Measurements from ENCODE around the gene ESYT2.

Gene ESYT2

DNA sequence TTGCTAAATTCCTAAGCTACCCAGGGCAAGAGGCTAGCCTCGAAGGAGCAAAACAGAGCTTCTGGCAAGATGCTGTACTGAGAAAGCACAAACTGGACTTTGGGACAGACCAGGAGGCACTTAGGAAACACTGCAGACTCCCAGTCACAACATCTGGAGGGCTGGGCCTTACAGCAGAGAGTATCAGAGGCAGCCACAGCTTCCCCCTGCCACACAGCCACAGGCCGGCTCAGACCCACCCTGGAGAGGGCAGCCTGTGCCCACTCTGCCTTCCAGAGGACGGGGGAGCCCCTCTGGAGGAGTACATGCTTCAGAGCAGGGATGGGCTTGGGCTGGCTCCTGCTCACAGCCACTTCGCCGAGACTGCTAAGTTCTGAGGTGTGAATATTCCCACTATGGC is 17.4 kb downstream of the ESYT2 start:
- TF ChIP-seq, protein P1, sequence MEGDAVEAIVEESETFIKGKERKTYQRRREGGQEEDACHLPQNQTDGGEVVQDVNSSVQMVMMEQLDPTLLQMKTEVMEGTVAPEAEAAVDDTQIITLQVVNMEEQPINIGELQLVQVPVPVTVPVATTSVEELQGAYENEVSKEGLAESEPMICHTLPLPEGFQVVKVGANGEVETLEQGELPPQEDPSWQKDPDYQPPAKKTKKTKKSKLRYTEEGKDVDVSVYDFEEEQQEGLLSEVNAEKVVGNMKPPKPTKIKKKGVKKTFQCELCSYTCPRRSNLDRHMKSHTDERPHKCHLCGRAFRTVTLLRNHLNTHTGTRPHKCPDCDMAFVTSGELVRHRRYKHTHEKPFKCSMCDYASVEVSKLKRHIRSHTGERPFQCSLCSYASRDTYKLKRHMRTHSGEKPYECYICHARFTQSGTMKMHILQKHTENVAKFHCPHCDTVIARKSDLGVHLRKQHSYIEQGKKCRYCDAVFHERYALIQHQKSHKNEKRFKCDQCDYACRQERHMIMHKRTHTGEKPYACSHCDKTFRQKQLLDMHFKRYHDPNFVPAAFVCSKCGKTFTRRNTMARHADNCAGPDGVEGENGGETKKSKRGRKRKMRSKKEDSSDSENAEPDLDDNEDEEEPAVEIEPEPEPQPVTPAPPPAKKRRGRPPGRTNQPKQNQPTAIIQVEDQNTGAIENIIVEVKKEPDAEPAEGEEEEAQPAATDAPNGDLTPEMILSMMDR (IDR thresholded peaks at IDR 0.05; ENCODE audit: extremely low read depth, insufficient read depth, missing control alignments): no peak
- in situ Hi-C loops (cut with MboI; ENCODE audit: low pct_unique_long_range_greater_than_20kb, low sequenced_read_pairs, unreplicated experiment): no loop called here
- no peak for DNase-seq (ENCODE audit: low spot score)

DNA sequence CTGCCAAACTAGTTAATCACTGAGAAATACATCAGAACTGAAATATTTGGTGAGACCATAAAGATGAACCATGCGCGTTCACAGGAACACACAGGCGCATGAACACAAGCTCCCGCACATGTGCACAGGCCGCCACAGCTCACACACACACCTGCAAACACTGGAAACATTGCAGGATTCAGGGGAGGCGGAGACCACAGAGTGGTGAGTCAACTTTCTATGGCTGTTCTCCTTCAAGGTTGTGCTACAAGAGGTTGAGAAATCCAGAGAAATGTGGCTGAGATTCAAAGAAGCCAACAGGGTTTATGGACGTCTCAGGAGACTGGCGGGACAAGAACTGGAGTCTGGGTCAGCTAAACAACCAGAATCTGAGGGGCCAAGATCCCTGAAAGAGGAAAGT is 17.8 kb downstream of the ESYT2 start:
- TF ChIP-seq, protein P1 (IDR thresholded peaks at IDR 0.05; ENCODE audit: extremely low read depth, insufficient read depth, missing control alignments): no peak
- DNase-seq (ENCODE audit: low spot score): no peak
- in situ Hi-C loops (cut with MboI; ENCODE audit: low pct_unique_long_range_greater_than_20kb, low sequenced_read_pairs, unreplicated experiment): no loop called here

- no peak for DNase-seq (ENCODE audit: low spot score)
- TF ChIP-seq, protein P1 (IDR thresholded peaks at IDR 0.05; ENCODE audit: extremely low read depth, insufficient read depth, missing control alignments): no peak
- in situ Hi-C loops (cut with MboI; ENCODE audit: low pct_unique_long_range_greater_than_20kb, low sequenced_read_pairs, unreplicated experiment): no loop called here
Measured at GRCh38 chr7:158810846-158811245, 18.5 kb downstream of the ESYT2 start.

GRCh38 chr7:158809596-158809995 is 19.7 kb downstream of the ESYT2 start:
- in situ Hi-C loops (cut with MboI; ENCODE audit: low pct_unique_long_range_greater_than_20kb, low sequenced_read_pairs, unreplicated experiment): no loop called here
- TF ChIP-seq, protein P1 (IDR thresholded peaks at IDR 0.05; ENCODE audit: extremely low read depth, insufficient read depth, missing control alignments): no peak
- peak; percentile 44 for DNase-seq (ENCODE audit: low spot score)

- in situ Hi-C loops (cut with MboI; ENCODE audit: low pct_unique_long_range_greater_than_20kb, low sequenced_read_pairs, unreplicated experiment): no loop called here
- no peak for DNase-seq (ENCODE audit: low spot score)
- TF ChIP-seq, protein P1 (IDR thresholded peaks at IDR 0.05; ENCODE audit: extremely low read depth, insufficient read depth, missing control alignments): no peak
Measured at GRCh38 chr7:158808126-158808525, 21.2 kb downstream of the ESYT2 start.

GRCh38 chr7:158805937-158806336 is 23.4 kb downstream of the ESYT2 start:
- in situ Hi-C loops (cut with MboI; ENCODE audit: low pct_unique_long_range_greater_than_20kb, low sequenced_read_pairs, unreplicated experiment): no loop called here
- no peak for DNase-seq (ENCODE audit: low spot score)
- TF ChIP-seq, protein P1 (IDR thresholded peaks at IDR 0.05; ENCODE audit: extremely low read depth, insufficient read depth, missing control alignments): no peak

GRCh38 chr7:158805414-158805813 is 23.9 kb downstream of the ESYT2 start:
- in situ Hi-C loops (cut with MboI; ENCODE audit: low pct_unique_long_range_greater_than_20kb, low sequenced_read_pairs, unreplicated experiment): no loop called here
- no peak for DNase-seq (ENCODE audit: low spot score)
- TF ChIP-seq, protein P1 (IDR thresholded peaks at IDR 0.05; ENCODE audit: extremely low read depth, insufficient read depth, missing control alignments): no peak
